ENCODE measurements around the gene FRYL.

FRYL gene

GRCh38 chr4:48564151-48564550 is 215.9 kb downstream of the FRYL start:
- DNase-seq (ENCODE audit: low read depth in 1 of 2, low spot score in 1 of 2), result no peak
- Histone ChIP-seq H3K4me3 (replicated peaks; ENCODE audit: insufficient read depth, low read length) (no peak overlapping the region), H3K27me3 (ENCODE audit: insufficient read depth, poor library complexity, severe bottlenecking) (no peaks in the 10 kb centered on the region), H3K27ac (replicated peaks) (no peak overlapping the region)
- TF ChIP-seq SPI1 (IDR thresholded peaks at IDR 0.05; ENCODE audit: borderline replicate concordance, low read depth), result no peak
- no peak for TF ChIP-seq CTCF (IDR thresholded peaks at IDR 0.05; ENCODE audit: insufficient read depth, low read length)
- no peak for TF ChIP-seq POLR2AphosphoS5 (IDR thresholded peaks at IDR 0.05; ENCODE audit: low read depth)
- TF ChIP-seq REST (IDR thresholded peaks at IDR 0.05; ENCODE audit: insufficient replicate concordance, low read depth), result no peak
- no peak for TF ChIP-seq GABPA (IDR thresholded peaks at IDR 0.05; ENCODE audit: low read depth)

- Histone ChIP-seq H3K27me3 (ENCODE audit: insufficient read depth, poor library complexity, severe bottlenecking) (no peaks in the 10 kb centered on the region), H3K4me3 (replicated peaks; ENCODE audit: insufficient read depth, low read length) (no peak overlapping the region), H3K27ac (replicated peaks) (no peak overlapping the region)
- TF ChIP-seq GABPA (IDR thresholded peaks at IDR 0.05; ENCODE audit: low read depth) (no peak), SPI1 (IDR thresholded peaks at IDR 0.05; ENCODE audit: borderline replicate concordance, low read depth) (no peak), POLR2AphosphoS5 (IDR thresholded peaks at IDR 0.05; ENCODE audit: low read depth) (no peak), REST (IDR thresholded peaks at IDR 0.05; ENCODE audit: insufficient replicate concordance, low read depth) (no peak), CTCF (IDR thresholded peaks at IDR 0.05; ENCODE audit: insufficient read depth, low read length) (no peak)
- DNase-seq (ENCODE audit: low read depth in 1 of 2, low spot score in 1 of 2), result no peak
Observed at GRCh38 chr4:48558819-48559218, 221.3 kb downstream of the FRYL start.

GRCh38 chr4:48558026-48558425 is 222.1 kb downstream of the FRYL start:
- TF ChIP-seq CTCF (IDR thresholded peaks at IDR 0.05; ENCODE audit: insufficient read depth, low read length), result no peak
- TF ChIP-seq POLR2AphosphoS5 (IDR thresholded peaks at IDR 0.05; ENCODE audit: low read depth), result no peak
- no peak for TF ChIP-seq GABPA (IDR thresholded peaks at IDR 0.05; ENCODE audit: low read depth)
- no peak for TF ChIP-seq REST (IDR thresholded peaks at IDR 0.05; ENCODE audit: insufficient replicate concordance, low read depth)
- TF ChIP-seq SPI1 (IDR thresholded peaks at IDR 0.05; ENCODE audit: borderline replicate concordance, low read depth), result no peak
- no peak overlapping the region for H3K4me3 ChIP-seq (replicated peaks; ENCODE audit: insufficient read depth, low read length)
- no peak for DNase-seq (ENCODE audit: low read depth in 1 of 2, low spot score in 1 of 2)

More at GRCh38 chr4:48558026-48558425, 222.1 kb downstream of the FRYL start:
- no peaks in the 10 kb centered on the region for H3K27me3 ChIP-seq (ENCODE audit: insufficient read depth, poor library complexity, severe bottlenecking)
- no peak overlapping the region for H3K27ac ChIP-seq (replicated peaks)
